MCF 10A (cell line): ENCODE data around the gene LPO. TPM values are rescaled to one million over a fixed set of nuclear protein-coding genes. Genes with fewer than 3 reads are reported as not detected.

ENCODE experiments used
- BruUV-seq: library from RNA; stranded (reverse); fragments of 400-500 nt; replicated peaks from 2 replicates; lab custom pipeline; 2021; lab: Mats Ljungman, UMichigan
- CTCF ChIA-PET: fragments of 300-600 bp; sonication (Branson Sonifier 250); formaldehyde crosslinking; extraction: SDS; loops from one replicate; lab custom pipeline; 2021; ENCODE audit warnings: antibody characterized with exemption, inconsistent platforms; lab: Yijun Ruan, JAX
- POLR2A ChIA-PET: fragments of 300-600, 350-650 bp; sonication (Branson Sonifier 250); formaldehyde crosslinking; extraction: SDS; loops from one replicate; lab custom pipeline; 2020; ENCODE audit warnings: antibody characterized with exemption, inconsistent platforms; lab: Yijun Ruan, JAX
- DNase-seq: peaks from one replicate; pipeline ENCODE4 v3.0.0-alpha.2; 2018; ENCODE audit not compliant: unreplicated experiment
- H3K27ac Mint-ChIP-seq: one replicate; pipeline ENCODE4 v1.8.0; 2022; ENCODE audit warnings: mild to moderate bottlenecking, low read depth, mixed read lengths; ENCODE audit not compliant: unreplicated experiment
- H3K27me3 Mint-ChIP-seq: one replicate; pipeline ENCODE4 v1.8.0; 2022; ENCODE audit warnings: mixed read lengths; ENCODE audit not compliant: insufficient read depth, unreplicated experiment
- H3K36me3 Mint-ChIP-seq: one replicate; pipeline ENCODE4 v1.8.0; 2022; ENCODE audit warnings: mild to moderate bottlenecking, moderate library complexity, mixed read lengths; ENCODE audit not compliant: insufficient read depth, unreplicated experiment
- H3K4me1 Mint-ChIP-seq: one replicate; pipeline ENCODE4 v1.8.0; 2022; ENCODE audit warnings: mixed read lengths; ENCODE audit not compliant: insufficient read depth, unreplicated experiment
- H3K4me3 Mint-ChIP-seq: one replicate; pipeline ENCODE4 v1.8.0; 2022; ENCODE audit warnings: mild to moderate bottlenecking, moderate library complexity, mixed read lengths; ENCODE audit not compliant: unreplicated experiment
- H3K9me3 Mint-ChIP-seq: one replicate; pipeline ENCODE4 v1.8.0; 2022; ENCODE audit warnings: mixed read lengths; ENCODE audit not compliant: unreplicated experiment
- intact Hi-C: fragments of 100-400 bp; cut with micrococcal nuclease; formaldehyde crosslinking; loops from 2 replicates; pipeline ENCODE4 v1.14.1; 2022
- total RNA-seq: library from RNA; stranded (reverse); gene quantifications from 2 replicates; pipeline ENCODE4 v1.2.3, GENCODE V29; 2022
- TF ChIP-seq, protein P1 (sequence below): fragments of 200-600 bp; IDR thresholded peaks from one replicate; pipeline ENCODE4 v1.8.0; 2022; ENCODE audit warnings: antibody characterized with exemption, mild to moderate bottlenecking; ENCODE audit not compliant: unreplicated experiment

LPO gene
- total RNA-seq, 1 experiment from 2014 or later: not detected

DNA sequence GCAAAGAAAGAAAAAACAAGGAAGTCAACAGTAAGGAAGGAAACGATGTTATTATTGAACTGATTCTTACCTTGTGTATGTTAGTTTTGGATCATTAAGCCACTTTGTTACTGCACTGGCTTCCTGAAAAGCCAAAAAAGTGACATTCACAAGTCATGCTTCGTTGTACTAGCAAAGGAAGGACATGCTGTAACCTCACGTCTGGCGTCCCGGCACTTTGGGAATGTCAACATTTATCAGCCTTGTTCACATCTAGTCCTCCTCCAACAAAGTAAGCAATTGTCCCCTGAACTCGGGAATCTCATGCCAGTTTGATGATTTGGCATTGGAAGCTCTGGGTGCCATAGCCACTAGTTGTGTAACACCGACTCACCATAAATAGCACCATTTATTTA, 18.6 kb upstream of the LPO start:
- DNase-seq: peak; percentile 4
- H3K27ac Mint-ChIP-seq: peak overlapping the region; percentile 95
- H3K9me3 Mint-ChIP-seq: no peaks in the 10 kb centered on the region
- intact Hi-C loops: no loop called here
- H3K36me3 Mint-ChIP-seq: peaks cover 7% of the 10 kb centered on the region
- peaks cover 17% of the 10 kb centered on the region for H3K4me1 Mint-ChIP-seq
- BruUV-seq: no TSS peak
- peak overlapping the region; percentile 88 for H3K4me3 Mint-ChIP-seq
- H3K27me3 Mint-ChIP-seq: no peaks in the 10 kb centered on the region
- CTCF ChIA-PET: interaction anchor here (0.5 to 1.1 kb wide), 3 partner anchors 11 to 447 kb away, joined by 3 to 4 read pairs (median 3); no protein-coding TSS in a partner anchor
- TF ChIP-seq, protein P1, sequence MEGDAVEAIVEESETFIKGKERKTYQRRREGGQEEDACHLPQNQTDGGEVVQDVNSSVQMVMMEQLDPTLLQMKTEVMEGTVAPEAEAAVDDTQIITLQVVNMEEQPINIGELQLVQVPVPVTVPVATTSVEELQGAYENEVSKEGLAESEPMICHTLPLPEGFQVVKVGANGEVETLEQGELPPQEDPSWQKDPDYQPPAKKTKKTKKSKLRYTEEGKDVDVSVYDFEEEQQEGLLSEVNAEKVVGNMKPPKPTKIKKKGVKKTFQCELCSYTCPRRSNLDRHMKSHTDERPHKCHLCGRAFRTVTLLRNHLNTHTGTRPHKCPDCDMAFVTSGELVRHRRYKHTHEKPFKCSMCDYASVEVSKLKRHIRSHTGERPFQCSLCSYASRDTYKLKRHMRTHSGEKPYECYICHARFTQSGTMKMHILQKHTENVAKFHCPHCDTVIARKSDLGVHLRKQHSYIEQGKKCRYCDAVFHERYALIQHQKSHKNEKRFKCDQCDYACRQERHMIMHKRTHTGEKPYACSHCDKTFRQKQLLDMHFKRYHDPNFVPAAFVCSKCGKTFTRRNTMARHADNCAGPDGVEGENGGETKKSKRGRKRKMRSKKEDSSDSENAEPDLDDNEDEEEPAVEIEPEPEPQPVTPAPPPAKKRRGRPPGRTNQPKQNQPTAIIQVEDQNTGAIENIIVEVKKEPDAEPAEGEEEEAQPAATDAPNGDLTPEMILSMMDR: no peak
- POLR2A ChIA-PET: interaction anchor here (0.6 to 2.3 kb wide), 4 partner anchors 132 to 801 kb away, joined by 4 to 11 read pairs (median 8); partner anchors contain the start of genes RNF43 and SUPT4H1

GRCh38 chr17:58224315-58224714, 14.1 kb upstream of the LPO start:
- intact Hi-C loops: no loop called here
- Mint-ChIP-seq H3K4me1 (peaks cover 14% of the 10 kb centered on the region), H3K27me3 (peaks cover 19% of the 10 kb centered on the region), H3K27ac (no peak overlapping the region), H3K4me3 (no peak overlapping the region), H3K9me3 (no peaks in the 10 kb centered on the region), H3K36me3 (peaks cover 4% of the 10 kb centered on the region)
- no TSS peak for BruUV-seq
- CTCF ChIA-PET: no interaction called here
- TF ChIP-seq, protein P1: no peak
- POLR2A ChIA-PET: no interaction called here
- peak; percentile 34 for DNase-seq

DNA sequence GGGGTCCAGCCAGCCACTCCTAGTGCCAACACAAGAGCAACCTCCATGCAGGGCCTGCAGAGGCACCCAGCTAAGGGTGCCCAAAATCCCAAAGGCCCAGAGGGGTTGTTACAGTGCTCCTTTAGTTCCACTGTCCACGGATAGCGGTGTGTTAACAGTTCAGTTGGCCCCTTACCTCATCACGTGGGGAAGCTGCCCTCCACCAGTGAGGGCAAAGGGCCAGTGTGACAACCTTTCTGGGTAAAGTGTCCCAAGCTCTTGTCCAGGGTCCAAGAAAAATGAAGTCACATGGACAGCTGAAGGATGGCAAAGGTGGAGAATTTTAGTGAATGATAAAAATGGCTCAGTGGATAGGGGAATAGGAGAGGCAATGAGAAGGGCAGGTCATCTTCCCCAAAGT, 10.7 kb upstream of the LPO start:
- Mint-ChIP-seq H3K4me3 (no peak overlapping the region), H3K4me1 (peaks cover 10% of the 10 kb centered on the region), H3K36me3 (no peaks in the 10 kb centered on the region), H3K27me3 (peaks cover 39% of the 10 kb centered on the region), H3K9me3 (no peaks in the 10 kb centered on the region), H3K27ac (no peak overlapping the region)
- no TSS peak for BruUV-seq
- ChIA-PET POLR2A (interaction anchor here (0.5 to 1.0 kb wide), 3 partner anchors 9 to 1687 kb away, joined by 3 read pairs; no protein-coding TSS in a partner anchor), CTCF (interaction anchor here (0.6 to 1.3 kb wide), 2 partner anchors 23 to 425 kb away, joined by 3 read pairs; no protein-coding TSS in a partner anchor)
- no peak for DNase-seq
- TF ChIP-seq, protein P1: no peak
- intact Hi-C loops: no loop called here

GRCh38 chr17:58228679-58229078, 9.7 kb upstream of the LPO start:
- TF ChIP-seq, protein P1: no peak
- Mint-ChIP-seq H3K4me1 (peaks cover 10% of the 10 kb centered on the region), H3K9me3 (no peaks in the 10 kb centered on the region), H3K36me3 (no peaks in the 10 kb centered on the region), H3K27ac (no peak overlapping the region), H3K27me3 (peaks cover 41% of the 10 kb centered on the region), H3K4me3 (no peak overlapping the region)
- BruUV-seq: no TSS peak
- CTCF ChIA-PET: interaction anchor here (1.0 kb wide), 2 partner anchors 10 to 230 kb away, joined by 3 read pairs; partner anchors contain the start of gene LPO
- intact Hi-C loops: no loop called here
- DNase-seq: no peak
- POLR2A ChIA-PET: interaction anchor here (1.0 kb wide), 1 partner anchor 8 kb away, joined by 3 read pairs; no protein-coding TSS in a partner anchor
